Right lobe of liver (tissue), 6 donors: ENCODE results near the gene MOV10. TPM values are rescaled to one million over a fixed set of nuclear protein-coding genes. Genes with fewer than 3 reads are reported as not detected.
A peak's percentile ranks its signal among the peaks of the same experiment; 100 is the strongest.

Source experiments
- ATAC-seq, 4 donors: fragments of 200-7000 bp; cut with Tn5 transposase; one replicate each; pipeline ENCODE4 v1.9.1; 2020; ENCODE audit warnings: mild to moderate bottlenecking in 4 of 4, moderate library complexity in 4 of 4
- DNase-seq, 3 donors: peaks; one replicate each; pipeline ENCODE4 v3.0.0-alpha.2; 2020
- H3K27ac ChIP-seq, 3 donors: fragments of 200-600 bp; one replicate each; pipeline ENCODE4 v1.8.0; 2022
- H3K27me3 ChIP-seq, 2 donors: fragments of 200-600 bp; one replicate each; pipeline ENCODE4 v1.8.0; 2022
- H3K36me3 ChIP-seq, 4 donors: fragments of 200-600 bp; sonication (generic) in 1 of 4; one replicate each; pipeline versions ENCODE4 v1.5.1 to v1.8.0; 2017 to 2022; ENCODE audit warnings: control low read depth in 1 of 4
- H3K4me1 ChIP-seq, 4 donors: fragments of 200-600 bp; sonication (generic) in 1 of 4; one replicate each; pipeline versions ENCODE4 v1.5.1 to v1.8.0; 2017 to 2022; ENCODE audit warnings: control low read depth in 1 of 4
- H3K4me3 ChIP-seq, 3 donors: fragments of 200-600 bp; one replicate each; pipeline ENCODE4 v1.8.0; 2022
- H3K9me3 ChIP-seq, 4 donors: fragments of 200-600 bp; sonication (generic) in 1 of 4; one replicate each; pipeline versions ENCODE4 v1.5.1 to v1.8.0; 2017 to 2022; ENCODE audit warnings: control low read depth in 1 of 4
- POLR2A ChIP-seq: fragments of 450-650 bp; IDR thresholded peaks from one replicate; pipeline ENCODE4 v1.6.1; 2017; ENCODE audit warnings: antibody characterized with exemption, mild to moderate bottlenecking
- WGBS: methylation state at CpG from one replicate; pipeline ENCODE4 v1.1.6; 2018; ENCODE audit warnings: low coverage, low lambda C conversion rate; ENCODE audit not compliant: insufficient coverage; ENCODE audit errors: missing lambda C conversion rate; 5-methylcytosine and 5-hydroxymethylcytosine counted together
- intact Hi-C, 2 donors: fragments of 100-400 bp; cut with DNase I; formaldehyde crosslinking; loops; one replicate each; pipeline versions ENCODE4 v1.11.2 to v1.14.1; 2022
- total RNA-seq, 6 experiments: library from RNA; depleted of rRNA in 2 of 6; stranded (reverse); fragments of >200 nt in 2 of 6; fragmentation: NEBNext Ultra II Directional in 3 of 6; extraction: Animal tissue kit (Norgen Biotek cat#: 25700) in 3 of 6; gene quantifications; one replicate each; pipeline versions ENCODE4 v1.1.0 to v1.2.4, GENCODE V29; 2016 to 2023
- TF ChIP-seq, protein P1 (sequence below), 4 donors: fragments of 200-600 bp in 3 of 4; fragments of 450-650 bp in 1 of 4; IDR thresholded peaks; one replicate each; pipeline versions ENCODE4 v1.5.1 to v1.8.0; 2016 to 2022; ENCODE audit warnings: antibody characterized with exemption in 4 of 4, mild to moderate bottlenecking in 2 of 4
- donor health status: DM: no; HTN: yes; CAD: no.
- donor health status: DM: no; HTN: no; CAD: no.
- donor health status: DM: no; HTN: no; CAD: no.
- donor health status: DM: no; HTN: yes; CAD: no.
- donor health status: DM: no; HTN: yes; CAD: no.

Gene MOV10
- total RNA-seq, 6 experiments from 2014 or later = 32.3 to 55.8 (median 46.2) TPM

DNA sequence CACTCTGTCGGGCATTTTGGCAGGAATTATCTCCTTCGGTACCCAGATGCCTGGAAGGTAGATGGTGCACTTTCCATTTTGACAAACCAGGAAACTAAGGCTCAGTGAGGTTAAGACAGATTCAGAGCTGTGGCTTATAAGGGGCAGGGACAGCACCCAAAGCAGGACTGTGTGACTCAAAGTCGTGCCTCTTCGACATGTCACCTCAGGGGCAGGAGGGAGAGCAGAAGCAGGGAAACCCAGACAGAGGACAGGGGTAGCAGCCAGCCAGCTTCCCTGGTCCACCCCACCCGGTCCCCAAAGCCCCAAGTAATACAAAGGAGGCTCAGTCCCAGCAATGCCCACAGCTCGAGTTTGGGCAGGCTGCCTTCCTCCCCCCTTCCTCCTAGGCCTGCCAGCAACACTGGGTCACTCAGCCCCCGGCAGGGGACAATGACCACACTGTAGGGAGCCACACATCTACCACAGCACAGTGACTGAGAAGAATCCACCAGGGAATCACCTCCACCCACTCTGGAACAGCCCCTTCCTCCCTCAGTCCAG is 30.0 kb downstream of the MOV10 start:
- TF ChIP-seq POLR2A = no peak
- TF ChIP-seq, protein P1, sequence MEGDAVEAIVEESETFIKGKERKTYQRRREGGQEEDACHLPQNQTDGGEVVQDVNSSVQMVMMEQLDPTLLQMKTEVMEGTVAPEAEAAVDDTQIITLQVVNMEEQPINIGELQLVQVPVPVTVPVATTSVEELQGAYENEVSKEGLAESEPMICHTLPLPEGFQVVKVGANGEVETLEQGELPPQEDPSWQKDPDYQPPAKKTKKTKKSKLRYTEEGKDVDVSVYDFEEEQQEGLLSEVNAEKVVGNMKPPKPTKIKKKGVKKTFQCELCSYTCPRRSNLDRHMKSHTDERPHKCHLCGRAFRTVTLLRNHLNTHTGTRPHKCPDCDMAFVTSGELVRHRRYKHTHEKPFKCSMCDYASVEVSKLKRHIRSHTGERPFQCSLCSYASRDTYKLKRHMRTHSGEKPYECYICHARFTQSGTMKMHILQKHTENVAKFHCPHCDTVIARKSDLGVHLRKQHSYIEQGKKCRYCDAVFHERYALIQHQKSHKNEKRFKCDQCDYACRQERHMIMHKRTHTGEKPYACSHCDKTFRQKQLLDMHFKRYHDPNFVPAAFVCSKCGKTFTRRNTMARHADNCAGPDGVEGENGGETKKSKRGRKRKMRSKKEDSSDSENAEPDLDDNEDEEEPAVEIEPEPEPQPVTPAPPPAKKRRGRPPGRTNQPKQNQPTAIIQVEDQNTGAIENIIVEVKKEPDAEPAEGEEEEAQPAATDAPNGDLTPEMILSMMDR (IDR thresholded peaks at IDR 0.05) = no peak
- Histone ChIP-seq H3K4me3 (peak overlapping the region; percentile 40 to 51 (median 48)), H3K4me1 (peaks cover 2 to 50% (median 25%) of the 10 kb centered on the region in 4 donors), H3K27ac (peak overlapping the region; percentile 59 to 92 (median 75)), H3K9me3 (no peaks in the 10 kb centered on the region), H3K27me3 (no peaks in the 10 kb centered on the region), H3K36me3 (peaks cover 0 to 16% (median 0%) of the 10 kb centered on the region in 4 donors)
- no peak for DNase-seq
- no CpG with 5 or more reads among the region's 7 CpGs for WGBS
- intact Hi-C loops = loop anchor here in 1 of 2 donors (10.0 kb wide), 2 partner anchors 80 to 200 kb away; partner anchors contain the start of gene WNT2B
- no peak for ATAC-seq

DNA sequence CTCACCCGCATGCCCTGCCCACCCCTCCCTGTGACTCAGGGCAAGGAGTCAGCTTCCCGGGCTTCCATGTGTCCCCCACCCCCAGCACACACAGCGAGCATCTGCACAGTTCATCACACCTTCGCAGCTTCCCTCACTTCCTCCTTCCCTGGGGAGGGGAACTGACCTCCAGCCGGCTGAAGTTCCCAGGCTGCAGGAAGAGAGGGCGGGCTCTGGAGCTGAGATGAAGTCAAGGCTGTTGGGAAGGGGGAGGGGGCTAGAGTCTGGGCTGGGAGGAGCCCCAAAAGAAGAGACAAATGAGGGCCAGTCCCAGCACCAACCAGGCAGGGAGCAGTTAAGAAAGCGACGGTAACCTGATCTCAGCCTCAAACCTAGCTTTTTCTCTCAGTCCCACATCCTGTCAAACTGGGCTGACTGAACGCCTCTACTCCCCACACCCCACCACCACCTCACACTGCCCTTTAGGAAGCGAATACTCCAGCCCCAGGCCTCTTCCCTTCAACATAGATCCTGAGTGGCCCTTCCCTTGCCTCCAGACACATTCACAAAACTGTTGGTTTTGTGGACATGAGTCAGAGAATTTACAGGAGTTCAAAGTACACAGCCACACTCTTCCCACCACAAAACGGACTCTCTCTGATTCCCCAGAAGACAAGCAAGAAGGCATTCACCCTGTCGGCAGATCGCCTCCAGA is 30.6 kb downstream of the MOV10 start:
- H3K9me3 ChIP-seq = no peaks in the 10 kb centered on the region
- H3K4me1 ChIP-seq = peaks cover 0 to 44% (median 21%) of the 10 kb centered on the region in 4 donors
- H3K27me3 ChIP-seq = no peaks in the 10 kb centered on the region
- WGBS = 10% methylated on average over 9 of the region's 13 CpGs
- ATAC-seq (peak; percentile 42 to 64 (median 54)), DNase-seq (peak; percentile 74 to 85 (median 78))
- peaks cover 0 to 16% (median 0%) of the 10 kb centered on the region in 4 donors for H3K36me3 ChIP-seq
- H3K27ac ChIP-seq = peak overlapping the region; percentile 59 to 92 (median 75)
- peak overlapping the region; percentile 40 to 51 (median 48) for H3K4me3 ChIP-seq
- TF ChIP-seq, protein P1 (IDR thresholded peaks at IDR 0.05) = no peak
- peak; percentile 84 for TF ChIP-seq POLR2A
- intact Hi-C loops = loop anchor here in 1 of 2 donors (10.0 kb wide), 2 partner anchors 80 to 200 kb away; partner anchors contain the start of gene WNT2B

DNA sequence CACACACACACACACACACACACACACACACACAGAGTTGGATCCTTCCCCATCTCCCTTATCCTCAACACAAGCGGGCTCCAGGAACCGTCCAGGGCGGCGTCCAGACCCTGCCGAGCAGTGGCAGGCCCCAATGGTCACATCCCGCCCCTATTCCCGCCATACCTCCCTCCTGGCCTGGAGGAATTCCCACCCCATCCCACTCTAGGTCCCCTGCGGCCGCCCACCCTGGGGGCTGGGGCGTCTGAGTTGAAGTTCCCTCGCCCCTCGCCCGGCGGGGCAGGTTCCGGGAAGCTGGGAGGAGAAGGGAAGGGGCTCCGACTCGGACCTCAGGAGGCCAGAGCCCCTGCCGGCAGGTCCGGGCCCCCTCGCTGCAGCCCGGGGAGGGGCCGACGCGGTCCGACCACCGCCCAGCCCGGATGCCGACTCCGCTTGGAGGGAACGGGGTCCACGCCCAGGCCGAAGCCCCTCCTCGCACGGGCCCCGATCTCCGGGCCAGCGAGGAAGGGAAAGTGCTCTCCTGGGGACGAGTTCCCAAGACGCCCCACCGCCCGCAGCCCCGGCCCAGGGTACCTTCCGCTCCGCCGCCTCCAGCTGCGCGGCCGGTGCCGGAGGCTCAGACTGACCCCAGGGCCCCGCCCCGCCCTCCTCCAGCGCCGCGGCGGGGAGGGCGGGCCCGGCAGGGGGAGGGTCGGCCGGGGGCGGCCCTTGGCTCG is 32.2 kb downstream of the MOV10 start, which contains the start of gene RHOC:
Gene RHOC (minus strand): TSS at position 623 of the 716 bp plus-strand sequence. CDS start 3,328 bp downstream, outside the sequence.
- Histone ChIP-seq H3K4me3 (peak within 1 kb of the TSS; percentile 85 to 99 (median 99)), H3K36me3 (peaks cover 0 to 10% (median 0%) of the 10 kb centered on the region in 4 donors), H3K27me3 (no peaks in the 10 kb centered on the region), H3K4me1 (peaks cover 0 to 28% (median 11%) of the 10 kb centered on the region in 4 donors), H3K9me3 (no peaks in the 10 kb centered on the region), H3K27ac (peak within 1 kb of the TSS; percentile 83 to 97 (median 89))
- intact Hi-C loops = loop anchor here in 1 of 2 donors (10.0 kb wide), 2 partner anchors 82 to 202 kb away; partner anchors contain the start of gene WNT2B
- ATAC-seq (peak; percentile 70 to 89 (median 86)), DNase-seq (peak; percentile 79 to 84 (median 80))
- TF ChIP-seq, protein P1 (IDR thresholded peaks at IDR 0.05) = no peak
- peak; percentile 90 for TF ChIP-seq POLR2A
- 2% methylated on average over 15 of the region's 61 CpGs for WGBS
